GM19025 (cell line): ENCODE measurements around the gene CYP1B1.
"Not testable (repeated sequence)": the region's sequence is repeated elsewhere in the genome, so short reads cannot be mapped to it uniquely, and the experiment has no call there.

ENCODE experiments used
- ATAC-seq: cut with Tn5 transposase; IDR thresholded peaks from one replicate; pipeline ENCODE4 v1.9.1; 2021; ENCODE audit warnings: mild to moderate bottlenecking, low read depth, moderate library complexity; ENCODE audit not compliant: unreplicated experiment

Gene CYP1B1

DNA sequence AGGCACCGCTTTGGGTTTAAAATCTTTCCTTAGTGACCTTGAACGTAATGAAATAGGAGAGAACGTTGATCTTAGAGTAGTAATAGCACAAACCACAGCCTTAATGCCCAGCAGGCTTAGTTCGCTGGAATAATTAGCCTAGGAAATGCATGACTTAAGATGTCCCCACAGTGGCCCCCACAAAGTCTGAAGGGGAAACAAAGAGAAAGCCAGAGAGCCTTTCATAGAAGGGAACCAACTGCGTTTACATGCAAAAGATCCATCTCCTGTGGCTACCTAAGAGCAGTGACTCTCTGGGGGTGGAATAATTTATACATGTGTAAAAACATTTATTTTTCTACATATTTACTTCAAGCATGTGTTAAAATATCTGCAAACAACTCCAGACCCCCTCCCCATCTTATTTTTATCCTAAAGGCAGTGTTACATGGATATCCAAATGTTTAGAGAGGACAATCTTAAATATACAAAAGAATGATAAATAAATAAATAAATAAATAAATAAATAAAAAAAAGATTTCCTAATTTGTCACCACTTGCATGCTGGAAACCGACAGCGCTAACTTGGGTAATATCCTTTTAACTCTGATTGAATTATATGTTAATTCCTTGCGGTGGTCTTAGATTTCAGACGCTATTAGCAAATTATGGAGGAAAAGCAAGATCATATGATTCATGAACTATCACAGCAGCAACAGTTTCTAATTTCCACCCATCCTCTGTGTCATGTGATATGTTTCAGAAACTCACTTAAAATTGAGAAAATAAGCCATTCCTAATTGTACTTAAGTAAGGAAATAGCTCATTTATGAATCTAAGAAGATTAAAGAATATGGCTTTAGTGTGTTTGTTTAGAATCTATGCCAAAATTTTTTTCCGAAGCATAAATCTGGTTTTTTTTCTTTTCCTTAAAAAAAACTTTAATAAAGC, 23.4 kb upstream of the CYP1B1 start:
- no peak for ATAC-seq

DNA sequence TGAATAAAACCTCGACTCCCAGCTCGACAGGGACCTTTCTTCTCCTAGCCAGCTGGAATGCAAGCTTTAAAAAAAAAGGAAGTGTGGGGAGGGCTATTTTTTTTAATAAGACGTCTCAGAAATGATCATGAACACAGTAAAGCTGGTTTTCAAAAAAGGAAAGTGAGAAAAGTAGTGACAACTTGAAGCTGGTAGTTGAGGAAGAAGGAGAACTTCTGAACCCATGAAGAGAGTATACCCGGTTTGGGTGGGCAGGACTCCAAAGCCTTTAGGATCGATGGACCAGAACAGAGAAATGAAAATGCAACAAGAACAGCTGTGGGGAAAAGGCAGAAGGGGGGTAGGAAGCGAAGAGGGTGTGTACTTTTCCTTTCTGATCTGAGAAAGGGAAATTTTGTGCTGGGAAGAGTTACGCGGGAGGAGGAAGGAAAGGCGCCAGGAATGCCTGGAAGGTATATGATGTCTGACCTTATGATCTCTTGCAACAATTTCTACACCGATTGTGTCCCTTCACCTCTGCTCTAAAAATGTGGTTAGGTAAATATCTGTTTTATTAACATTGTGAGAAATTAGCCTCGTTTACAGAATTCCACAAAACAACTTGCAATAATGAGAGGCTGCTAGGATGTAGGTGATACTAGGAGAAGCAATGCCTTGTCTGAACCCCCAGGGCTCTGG, 22.6 kb upstream of the CYP1B1 start:
- ATAC-seq, result no peak

DNA sequence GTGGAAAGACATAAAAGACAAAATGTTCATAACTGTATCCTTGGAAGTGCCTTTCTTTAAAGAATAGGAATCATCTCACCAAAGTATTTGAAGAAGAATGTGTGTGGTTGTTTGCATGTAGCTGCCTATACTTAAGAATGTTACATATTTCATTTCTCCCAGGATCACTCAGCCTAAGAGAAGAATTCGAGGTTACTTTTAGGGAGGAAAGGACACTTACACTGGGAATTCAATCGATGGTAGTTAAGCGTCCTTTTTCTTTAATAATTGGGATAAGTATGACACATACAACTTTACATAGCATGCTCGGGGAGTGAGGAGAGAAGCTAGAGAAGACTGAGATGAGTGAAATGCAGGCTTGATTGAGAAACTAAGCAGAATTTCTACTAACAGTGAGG, 22.0 kb upstream of the CYP1B1 start:
- no peak for ATAC-seq

DNA sequence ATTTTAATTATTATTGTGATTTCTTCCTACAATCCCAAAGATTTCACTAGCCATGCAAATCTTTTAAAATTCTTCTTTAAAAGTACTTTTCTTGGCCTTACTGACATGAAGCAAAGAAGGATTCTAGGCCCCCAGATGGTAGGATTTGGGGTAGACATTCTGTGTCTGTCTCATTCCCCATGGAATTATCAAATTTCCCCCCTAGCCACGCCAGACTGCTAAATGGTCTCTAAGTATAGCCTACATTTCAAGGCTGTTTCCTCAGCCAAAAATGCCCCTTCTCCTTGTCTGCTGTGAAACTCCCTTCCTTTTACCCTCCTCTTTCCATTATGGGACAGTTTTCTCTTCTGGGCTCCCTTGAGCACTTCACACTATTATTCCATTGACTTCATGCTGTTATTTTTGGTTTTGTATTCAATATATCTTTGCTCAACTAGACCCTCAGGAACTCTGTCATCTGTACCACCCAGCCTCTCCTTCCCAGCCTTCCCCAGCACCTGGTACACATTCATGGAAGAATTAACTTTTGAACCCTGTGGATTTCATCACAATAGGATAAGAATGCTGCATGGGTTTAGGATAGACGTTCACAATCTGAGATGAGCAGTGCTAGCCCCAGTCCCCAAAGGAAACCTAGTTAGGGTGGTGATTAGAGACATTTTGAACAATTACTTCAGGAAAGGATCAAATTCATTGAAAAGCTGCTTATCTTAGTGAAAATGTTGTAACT, 21.5 kb upstream of the CYP1B1 start:
- ATAC-seq, result no peak

DNA sequence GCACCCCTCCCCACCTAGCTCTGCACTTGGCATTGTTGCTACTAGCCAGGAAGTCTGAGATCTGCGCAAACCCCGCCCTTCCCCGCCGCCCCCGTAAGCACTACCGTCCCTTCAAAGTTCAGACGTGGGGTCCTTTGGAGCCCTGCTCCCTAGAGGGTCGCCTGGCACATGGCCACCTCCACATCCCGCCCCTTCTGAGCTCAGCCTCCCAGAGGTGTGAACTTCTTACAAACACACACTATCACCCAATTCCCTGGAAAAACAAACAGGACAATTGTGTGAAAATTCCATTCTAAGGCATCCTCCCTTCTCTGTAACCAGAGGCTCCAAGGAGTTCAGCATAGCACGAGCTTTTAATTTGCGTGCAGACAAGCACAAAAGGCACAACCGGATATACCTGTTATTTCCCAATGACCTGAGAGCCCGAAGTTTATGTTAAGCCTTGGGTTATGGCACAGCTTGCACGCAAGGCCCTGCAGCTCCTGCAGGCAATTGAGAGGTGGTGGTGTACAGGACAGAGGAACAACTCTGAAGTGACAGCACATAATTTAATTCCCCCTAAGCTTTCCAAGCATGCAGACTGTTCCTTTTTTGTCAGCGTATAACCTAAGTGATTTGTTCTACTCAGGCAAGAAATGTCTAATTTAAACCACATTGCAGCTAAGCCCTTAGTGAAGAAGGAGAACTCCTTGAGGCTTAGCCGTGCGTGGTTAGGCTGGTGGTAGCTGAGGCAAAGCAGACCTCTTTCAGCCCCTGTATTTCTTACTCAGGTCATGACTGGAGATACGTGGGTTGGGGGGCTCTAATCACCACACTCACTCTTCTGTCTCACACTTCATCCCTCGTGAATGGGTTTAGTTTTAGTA, 20.3 kb upstream of the CYP1B1 start:
- ATAC-seq, result no peak

DNA sequence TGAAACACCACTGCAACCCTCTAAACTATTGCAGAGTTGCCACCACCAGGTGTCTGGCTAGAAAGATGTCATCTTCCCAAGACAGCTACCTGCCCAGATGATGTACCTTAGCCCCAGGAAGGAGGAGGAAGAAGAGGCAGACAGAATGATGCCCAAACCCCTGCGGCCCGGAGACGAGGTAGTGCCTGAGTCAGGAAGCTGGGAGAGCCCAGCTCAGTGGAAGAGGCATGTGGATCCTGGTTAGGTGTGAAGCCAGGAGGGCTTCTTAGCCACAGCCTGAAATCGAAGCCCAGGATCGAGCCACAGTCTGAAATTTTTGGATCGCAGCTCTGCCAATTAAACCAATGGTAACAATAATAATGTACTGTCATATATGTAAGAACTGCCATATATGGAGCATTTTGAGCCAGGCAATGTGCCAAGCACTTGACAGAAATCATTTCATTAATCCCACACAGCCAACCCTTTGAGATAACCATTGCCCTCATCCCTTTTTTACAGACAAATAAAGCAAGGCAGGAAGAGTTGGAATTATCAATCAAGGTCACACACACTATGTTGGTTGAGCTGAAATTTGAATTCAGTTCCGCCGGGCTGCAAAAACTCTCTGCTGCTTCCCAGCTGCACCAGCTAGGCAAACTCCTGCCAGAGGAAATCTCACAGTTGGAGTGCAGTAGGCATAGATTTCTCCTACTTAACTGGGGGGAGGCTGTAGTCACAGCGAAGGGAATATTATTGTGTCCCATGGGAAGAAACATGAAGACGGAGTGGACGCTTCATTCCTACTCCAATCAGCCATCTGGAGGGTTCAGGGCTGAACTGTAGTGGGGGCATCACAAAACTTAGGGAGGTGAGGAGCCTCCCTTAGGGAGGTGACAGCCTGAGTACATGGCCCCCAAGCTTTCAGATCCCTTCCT, 19.4 kb upstream of the CYP1B1 start:
- no peak for ATAC-seq

DNA sequence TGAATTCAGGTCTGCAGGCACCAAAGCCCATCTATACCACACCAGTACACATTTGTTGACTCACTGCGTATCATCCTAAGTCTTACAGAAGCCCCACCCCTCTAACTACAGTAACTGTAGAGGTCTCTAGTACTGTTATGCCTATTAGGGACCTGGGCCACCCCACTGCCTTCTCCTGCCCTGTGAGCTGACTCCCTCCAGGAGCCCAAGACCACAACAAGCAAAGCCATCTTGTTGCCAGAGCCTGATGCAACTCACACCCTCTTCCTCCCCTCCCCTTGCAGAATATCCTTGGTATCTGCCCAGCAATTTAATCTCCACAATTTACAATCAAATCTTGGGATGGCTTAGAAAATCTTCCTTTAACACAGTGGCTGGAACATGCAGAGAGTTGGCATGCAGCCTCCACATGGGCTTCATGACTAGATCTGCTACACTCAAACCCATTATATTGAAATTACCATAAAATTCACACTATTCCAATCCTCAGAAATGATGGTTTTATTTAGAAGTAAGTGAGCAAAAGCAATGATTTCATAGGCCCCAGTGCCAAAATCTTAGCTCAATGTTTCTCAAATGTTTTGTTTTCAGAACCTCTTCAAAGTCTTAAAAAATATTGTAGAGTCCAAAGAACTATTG, 17.7 kb upstream of the CYP1B1 start:
- no peak for ATAC-seq

DNA sequence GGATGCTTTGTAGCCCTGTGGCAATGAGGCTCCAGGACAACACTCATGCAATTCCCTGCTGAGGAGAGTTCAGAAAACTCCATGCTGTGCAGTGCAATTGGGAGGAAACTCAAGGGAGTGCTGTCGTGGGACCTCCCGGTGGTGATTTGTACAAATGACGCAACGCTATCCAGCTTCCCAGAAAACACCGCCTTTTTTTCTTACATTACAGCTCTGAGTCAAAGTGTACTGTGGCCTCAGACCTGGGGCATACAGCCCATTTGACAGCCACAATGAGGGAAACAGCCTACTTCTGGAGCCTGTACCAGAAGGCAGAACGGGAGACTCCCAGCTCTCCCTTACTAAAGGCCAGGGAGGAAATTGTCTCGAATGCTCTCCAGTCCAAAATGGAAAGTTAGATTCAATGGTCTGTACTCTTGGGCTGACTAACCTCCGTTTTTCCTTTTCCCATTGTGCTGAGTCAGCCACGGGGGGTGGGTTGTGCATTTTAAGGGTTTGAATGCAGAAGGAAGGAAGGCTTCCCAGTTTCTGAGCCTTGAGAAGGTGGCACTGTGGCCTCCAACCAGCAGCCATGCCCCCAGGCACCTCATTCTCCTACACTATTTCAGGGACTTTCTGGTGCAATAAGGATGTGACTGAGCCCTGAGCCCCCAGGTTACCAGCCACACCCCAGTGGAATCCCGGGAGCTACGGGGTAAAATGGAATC, 16.4 kb upstream of the CYP1B1 start:
- ATAC-seq, result no peak

DNA sequence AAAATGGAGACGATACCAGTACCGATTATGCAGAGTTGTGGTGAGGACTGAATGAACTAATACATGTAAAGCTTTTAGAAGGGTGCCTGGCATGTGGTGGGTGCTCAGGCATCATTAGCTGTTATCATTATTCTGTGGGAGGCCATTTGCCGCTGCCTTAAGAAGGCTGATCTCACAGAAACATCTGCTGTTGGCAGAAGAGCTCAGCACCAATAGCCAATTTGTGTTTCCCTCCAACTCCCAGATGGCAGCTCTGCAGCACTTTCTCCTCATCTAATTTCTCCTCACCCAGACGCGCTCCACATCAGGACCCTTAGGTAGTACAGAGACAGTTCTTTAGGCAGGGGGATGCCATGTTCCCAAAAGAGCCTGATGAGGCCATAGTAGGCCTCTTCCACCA, 15.8 kb upstream of the CYP1B1 start:
- no peak for ATAC-seq

DNA sequence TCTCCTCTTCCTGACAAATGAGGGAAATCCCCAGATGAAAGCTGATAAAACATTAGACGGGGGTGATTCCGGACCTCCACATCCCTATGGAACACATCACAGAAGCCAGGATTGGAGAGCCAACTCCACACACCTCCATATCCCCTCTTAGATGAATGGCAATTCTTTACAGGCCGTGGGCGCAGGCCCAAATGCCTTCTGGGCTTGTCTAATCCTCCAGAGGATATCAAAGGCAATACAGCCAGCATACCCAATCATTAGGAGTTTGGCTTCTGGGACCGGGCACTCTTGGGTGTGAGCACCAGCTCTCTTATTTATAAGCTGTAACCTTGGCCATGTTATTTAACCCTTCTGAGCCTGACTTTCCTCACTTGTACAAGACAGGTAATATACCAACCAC, 15.0 kb upstream of the CYP1B1 start:
- no peak for ATAC-seq

DNA sequence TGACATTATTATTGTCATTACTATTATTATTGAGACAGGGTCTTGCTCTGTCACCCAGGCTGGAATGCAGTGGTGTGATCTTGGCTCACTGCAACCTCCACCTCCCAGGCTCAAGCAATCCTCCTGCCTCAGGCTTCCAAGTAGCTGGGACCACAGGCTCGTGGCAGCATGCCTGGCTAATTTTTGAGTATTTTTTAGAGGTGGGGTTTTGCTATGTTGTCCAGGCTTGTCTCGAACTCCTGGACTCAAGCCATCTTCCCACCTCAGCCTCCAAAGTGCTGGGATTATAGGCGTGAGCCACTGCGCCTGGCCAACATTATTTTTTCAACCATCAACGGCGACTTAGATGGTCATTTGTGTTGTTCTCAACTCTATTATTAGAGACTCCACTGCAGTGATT, 14.3 kb upstream of the CYP1B1 start:
- not testable (repeated sequence) for ATAC-seq

DNA sequence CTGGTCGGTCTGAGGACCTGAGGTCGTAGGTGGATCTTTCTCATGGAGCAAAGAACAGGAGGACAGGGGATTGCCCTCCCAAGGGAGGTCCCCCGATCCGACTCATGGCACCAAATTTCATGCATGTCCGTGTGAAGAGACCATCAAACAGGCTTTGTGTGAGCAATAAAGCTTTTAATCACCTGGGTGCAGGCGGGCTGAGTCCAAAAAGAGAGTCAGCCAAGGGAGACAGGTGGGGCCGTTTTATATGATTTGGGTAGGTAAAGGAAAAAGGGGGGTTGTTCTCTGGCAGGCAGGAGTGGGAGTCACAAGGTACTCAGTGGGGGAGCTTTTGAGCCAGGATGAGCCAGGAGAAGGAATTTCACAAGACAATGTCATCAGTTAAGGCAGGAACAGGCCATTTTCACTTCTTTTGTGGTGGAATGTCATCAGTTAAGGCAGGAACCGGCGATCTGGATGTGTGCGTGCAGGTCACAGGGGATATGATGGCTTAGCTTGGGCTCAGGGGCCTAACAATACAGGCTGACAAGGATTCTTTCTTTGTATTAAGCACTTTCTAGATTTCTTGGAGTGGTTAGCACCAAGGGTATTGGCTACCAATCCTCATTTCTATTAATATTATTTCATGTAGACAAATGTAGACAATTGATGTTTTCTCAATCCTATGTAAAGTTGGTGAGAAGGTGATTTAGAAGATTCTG, 10.2 kb upstream of the CYP1B1 start:
- not testable (repeated sequence) for ATAC-seq

DNA sequence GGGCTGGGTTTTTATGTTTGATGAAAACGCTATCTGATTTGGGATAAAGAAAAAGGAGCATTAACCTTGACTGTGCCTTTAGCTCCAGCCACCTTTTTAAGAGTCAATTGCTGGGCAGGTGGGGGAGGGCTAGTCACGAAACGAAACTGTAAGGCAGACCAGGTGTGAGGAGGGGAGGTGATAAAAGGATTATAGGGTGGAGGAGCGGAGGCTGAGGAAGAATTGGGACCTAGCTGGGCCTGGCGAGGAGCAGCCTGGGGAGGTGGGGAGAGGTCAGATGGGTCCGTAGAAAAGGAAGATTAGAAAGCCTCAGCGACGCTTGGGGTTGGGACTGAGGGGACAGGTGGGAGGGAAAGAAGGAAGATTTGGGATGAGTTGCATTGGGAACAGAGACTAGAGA, 8.6 kb upstream of the CYP1B1 start:
- ATAC-seq, result not testable (repeated sequence)

DNA sequence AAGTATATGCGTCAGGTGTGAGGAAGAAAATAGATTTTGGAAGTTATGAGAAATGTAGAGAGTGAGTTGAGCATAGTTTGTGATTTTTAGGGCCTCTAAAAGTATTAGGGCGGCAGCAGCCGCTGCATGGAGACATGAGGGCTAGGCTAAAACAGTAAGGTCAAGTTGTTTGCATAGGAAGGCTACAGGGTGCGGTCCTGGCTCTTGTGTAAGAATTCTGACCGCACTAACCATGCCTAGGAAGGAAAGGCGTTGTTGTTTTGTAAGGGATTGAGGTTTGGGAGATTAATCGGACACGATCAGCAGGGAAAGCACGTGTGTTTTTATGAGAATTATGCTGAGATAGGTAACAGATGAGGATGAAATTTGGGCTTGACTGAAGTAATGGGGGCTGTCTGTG, 6.8 kb upstream of the CYP1B1 start:
- not testable (repeated sequence) for ATAC-seq

DNA sequence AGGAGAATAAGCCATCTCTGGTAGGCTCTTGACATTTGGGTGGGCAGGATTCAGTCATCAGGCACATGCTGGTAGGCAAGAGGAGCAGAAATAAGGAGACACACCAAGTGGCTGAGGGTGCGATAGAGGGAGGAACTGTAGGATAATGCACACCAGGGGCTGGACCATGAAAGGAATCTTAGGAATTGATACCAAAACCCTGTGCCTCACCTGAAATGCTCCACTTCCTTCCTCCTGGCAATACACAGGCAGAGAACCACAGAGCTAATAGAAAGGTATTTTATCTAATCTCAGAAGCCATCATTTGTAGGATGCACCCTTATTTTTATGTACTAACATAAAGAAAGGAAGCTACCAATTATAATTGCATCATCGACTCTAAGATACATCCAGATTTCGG, 4.4 kb upstream of the CYP1B1 start:
- ATAC-seq, result no peak

DNA sequence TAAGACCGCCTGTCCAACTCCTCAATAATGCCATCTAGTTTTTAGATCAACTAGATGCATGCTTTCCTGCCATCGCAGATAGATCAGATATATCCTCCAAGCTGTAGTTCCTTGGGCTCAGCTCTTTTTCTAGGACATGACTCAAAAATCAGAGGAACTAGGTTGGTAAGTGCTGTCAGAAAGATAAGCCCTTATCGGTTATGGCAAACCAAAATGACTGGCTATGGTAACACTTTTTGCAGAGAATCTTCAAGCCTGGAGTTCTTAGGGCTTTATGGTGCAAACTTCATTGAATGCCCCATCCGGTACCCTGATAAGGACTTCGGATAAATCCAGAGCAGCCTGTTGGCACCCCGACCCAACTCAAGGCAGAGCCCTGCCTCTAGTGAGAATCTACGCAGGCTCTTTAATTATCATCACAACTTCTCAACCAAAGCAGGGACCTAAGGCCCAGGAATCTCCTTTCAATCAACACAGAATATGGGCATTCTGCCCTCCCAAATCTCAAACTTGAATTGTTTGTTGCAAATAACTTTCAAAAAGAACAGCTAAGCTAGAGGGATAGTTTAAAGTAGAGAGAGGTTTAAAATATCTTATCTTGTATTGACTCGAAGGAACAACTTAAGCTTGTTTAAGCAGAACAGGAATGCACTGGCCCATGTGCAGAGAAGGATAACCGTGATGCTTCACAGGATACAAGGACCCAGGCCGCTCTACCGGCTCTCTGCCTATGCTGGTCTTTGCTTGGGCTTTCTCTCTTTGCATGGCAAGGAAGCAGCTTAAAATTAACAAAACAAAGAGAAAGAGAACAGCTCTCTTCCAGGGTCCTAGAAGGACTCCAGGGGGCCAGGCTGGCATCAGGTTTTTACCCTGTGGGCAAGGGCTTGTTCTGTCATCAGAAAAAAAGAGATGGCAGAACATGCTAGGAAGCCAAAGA, 3.4 kb upstream of the CYP1B1 start:
- no peak for ATAC-seq

DNA sequence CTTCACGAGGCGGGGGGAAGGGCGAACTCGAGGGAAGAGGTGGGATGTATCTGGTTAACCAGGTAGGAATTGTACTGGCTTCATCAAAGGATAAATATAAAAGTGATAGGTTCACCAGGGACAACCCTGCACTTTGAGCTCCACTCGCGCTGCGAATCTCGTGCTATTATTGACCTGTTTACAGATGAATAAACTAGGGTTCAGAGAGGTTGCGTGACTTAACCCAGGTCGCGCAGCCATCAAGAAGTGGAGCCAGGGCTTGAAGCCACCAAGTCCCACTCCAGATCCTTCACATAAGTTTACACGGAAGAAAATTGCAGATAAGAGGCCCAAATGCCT, 1.4 kb upstream of the CYP1B1 start:
- no peak for ATAC-seq
